MM.1S (cell line): Measurements from ENCODE around the gene PSMD6.

Source experiments
- EZH2phosphoT487 ChIP-seq: fragments of 300-600 bp; sonication (generic); IDR thresholded peaks from 2 replicates; pipeline ENCODE4 v1.6.1; 2018; ENCODE audit warnings: antibody characterized with exemption, low read length
- TF ChIP-seq, protein P1 (sequence below): fragments of 300-600 bp; sonication (generic); IDR thresholded peaks from 2 replicates; pipeline ENCODE4 v1.5.1; 2016; ENCODE audit warnings: antibody characterized with exemption, low read length, mixed read lengths

DNA sequence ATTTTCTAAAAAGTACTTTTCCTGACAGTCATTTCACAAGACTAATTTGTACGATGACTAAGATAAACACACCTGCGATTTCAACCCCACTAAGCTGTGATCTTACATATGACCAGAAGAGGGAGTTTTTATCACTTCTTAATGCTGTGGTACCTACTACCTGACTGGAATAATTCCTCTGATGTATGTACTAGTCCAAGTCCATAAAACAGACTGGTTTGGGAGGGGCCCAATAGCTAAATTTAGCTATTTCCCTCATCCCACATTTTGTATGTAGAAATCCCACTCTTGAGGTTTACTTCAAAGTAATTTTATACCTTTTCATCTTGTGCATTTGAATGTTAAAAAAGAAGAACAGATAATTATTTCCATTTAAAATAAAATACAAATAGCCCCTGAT lies 61.4 kb downstream of the PSMD6 start:
- TF ChIP-seq EZH2phosphoT487 = no peak
- TF ChIP-seq, protein P1, sequence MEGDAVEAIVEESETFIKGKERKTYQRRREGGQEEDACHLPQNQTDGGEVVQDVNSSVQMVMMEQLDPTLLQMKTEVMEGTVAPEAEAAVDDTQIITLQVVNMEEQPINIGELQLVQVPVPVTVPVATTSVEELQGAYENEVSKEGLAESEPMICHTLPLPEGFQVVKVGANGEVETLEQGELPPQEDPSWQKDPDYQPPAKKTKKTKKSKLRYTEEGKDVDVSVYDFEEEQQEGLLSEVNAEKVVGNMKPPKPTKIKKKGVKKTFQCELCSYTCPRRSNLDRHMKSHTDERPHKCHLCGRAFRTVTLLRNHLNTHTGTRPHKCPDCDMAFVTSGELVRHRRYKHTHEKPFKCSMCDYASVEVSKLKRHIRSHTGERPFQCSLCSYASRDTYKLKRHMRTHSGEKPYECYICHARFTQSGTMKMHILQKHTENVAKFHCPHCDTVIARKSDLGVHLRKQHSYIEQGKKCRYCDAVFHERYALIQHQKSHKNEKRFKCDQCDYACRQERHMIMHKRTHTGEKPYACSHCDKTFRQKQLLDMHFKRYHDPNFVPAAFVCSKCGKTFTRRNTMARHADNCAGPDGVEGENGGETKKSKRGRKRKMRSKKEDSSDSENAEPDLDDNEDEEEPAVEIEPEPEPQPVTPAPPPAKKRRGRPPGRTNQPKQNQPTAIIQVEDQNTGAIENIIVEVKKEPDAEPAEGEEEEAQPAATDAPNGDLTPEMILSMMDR = peak; percentile 59
